HFFc6 (cell line): Measurements from ENCODE around the gene TECR. TPM values are rescaled to one million over a fixed set of nuclear protein-coding genes. Genes with fewer than 3 reads are reported as not detected.
A peak's percentile ranks its signal among the peaks of the same experiment; 100 is the strongest.

Source experiments
- DNase-seq: peaks from one replicate; pipeline ENCODE4 v3.0.0-alpha.2; 2018
- H3K27ac Mint-ChIP-seq: 2 replicates; pipeline ENCODE4 v1.8.0; 2020; ENCODE audit warnings: mild to moderate bottlenecking, mixed read lengths
- H3K27me3 Mint-ChIP-seq: 2 replicates; pipeline ENCODE4 v1.8.0; 2021; ENCODE audit warnings: mild to moderate bottlenecking, moderate library complexity, mixed read lengths; ENCODE audit not compliant: insufficient read depth
- H3K36me3 Mint-ChIP-seq: 2 replicates; pipeline ENCODE4 v1.8.0; 2021; ENCODE audit warnings: low read depth, mixed read lengths
- H3K4me1 Mint-ChIP-seq: 2 replicates; pipeline ENCODE4 v1.8.0; 2020; ENCODE audit warnings: low read depth, mixed read lengths
- H3K4me3 Mint-ChIP-seq: 2 replicates; pipeline ENCODE4 v1.8.0; 2020; ENCODE audit warnings: mild to moderate bottlenecking, moderate library complexity, mixed read lengths
- H3K9me3 Mint-ChIP-seq: 2 replicates; pipeline ENCODE4 v1.8.0; 2020; ENCODE audit warnings: mild to moderate bottlenecking, mixed read lengths
- CTCF ChIP-seq: fragments of 200-600 bp; sonication (generic); IDR thresholded peaks from 2 replicates; pipeline ENCODE4 v1.5.0; 2021; ENCODE audit warnings: antibody characterized with exemption, mild to moderate bottlenecking
- total RNA-seq, 6 experiments: library from RNA; stranded (reverse); fragmentation: NEBNext Ultra II Directional; extraction: Animal tissue kit (Norgen Biotek cat#: 25700); gene quantifications; 2 replicates in 1 of 6; 3 replicates in 5 of 6; pipeline ENCODE4 v1.2.3, GENCODE V29; 2021

Gene TECR
- total RNA-seq, 6 experiments from 2014 or later = 101 to 132 (median 118) TPM

- peak within 1 kb of the TSS; percentile 94 for H3K27ac Mint-ChIP-seq
- peaks cover 9% of the 10 kb centered on the region for H3K27me3 Mint-ChIP-seq
- DNase-seq = peak; percentile 70
These were observed 11.4 kb upstream of the TECR start, which contains the start of gene DNAJB1 for GRCh38 chr19:14517840-14518505. Gene DNAJB1, minus strand, starts transcription at chr19:14518397. Its CDS starts 48 bp downstream, at chr19:14518349.

GRCh38 chr19:14519245-14519859 is 10.0 kb upstream of the TECR start:
- no peak for TF ChIP-seq CTCF
- H3K27ac Mint-ChIP-seq = peak overlapping the region; percentile 83
- peaks cover 9% of the 10 kb centered on the region for H3K27me3 Mint-ChIP-seq

More at GRCh38 chr19:14517840-14518505, 11.4 kb upstream of the TECR start, which contains the start of gene DNAJB1:
- no peak for TF ChIP-seq CTCF
- peak within 1 kb of the TSS; percentile 98 for H3K4me3 Mint-ChIP-seq
- H3K9me3 Mint-ChIP-seq = peaks cover 7% of the 10 kb centered on the region; the same call in 1 of the 2 replicates
- peaks cover 47% of the 10 kb centered on the region for H3K4me1 Mint-ChIP-seq
- peaks cover 34% of the 10 kb centered on the region for H3K36me3 Mint-ChIP-seq

GRCh38 chr19:14519860-14520407 is 9.5 kb upstream of the TECR start:
- no peak for TF ChIP-seq CTCF
- Mint-ChIP-seq H3K27ac (peak overlapping the region; percentile 83), H3K36me3 (peaks cover 25% of the 10 kb centered on the region), H3K4me1 (peaks cover 42% of the 10 kb centered on the region), H3K27me3 (peaks cover 9% of the 10 kb centered on the region), H3K9me3 (peaks cover 7% of the 10 kb centered on the region; the same call in 1 of the 2 replicates), H3K4me3 (peak overlapping the region; percentile 37; the same call in 1 of the 2 replicates)
- peak; percentile 56 for DNase-seq

More at GRCh38 chr19:14519245-14519859, 10.0 kb upstream of the TECR start:
- Mint-ChIP-seq H3K4me1 (peaks cover 48% of the 10 kb centered on the region), H3K4me3 (peak overlapping the region; percentile 37), H3K9me3 (peaks cover 7% of the 10 kb centered on the region; the same call in 1 of the 2 replicates), H3K36me3 (peaks cover 31% of the 10 kb centered on the region)
- DNase-seq = no peak

- Mint-ChIP-seq H3K27ac (peak overlapping the region; percentile 83; the same call in 1 of the 2 replicates), H3K27me3 (peaks cover 9% of the 10 kb centered on the region), H3K9me3 (peaks cover 7% of the 10 kb centered on the region; the same call in 1 of the 2 replicates), H3K4me1 (peaks cover 36% of the 10 kb centered on the region), H3K4me3 (no peak overlapping the region), H3K36me3 (peaks cover 19% of the 10 kb centered on the region)
- no peak for TF ChIP-seq CTCF
- no peak for DNase-seq
These were observed 8.9 kb upstream of the TECR start for GRCh38 chr19:14520543-14520942.

GRCh38 chr19:14525729-14526128 is 3.7 kb upstream of the TECR start:
- Mint-ChIP-seq H3K4me3 (no peak overlapping the region), H3K27ac (no peak overlapping the region), H3K4me1 (peaks cover 31% of the 10 kb centered on the region), H3K27me3 (peaks cover 1% of the 10 kb centered on the region; the same call in 1 of the 2 replicates), H3K9me3 (no peaks in the 10 kb centered on the region), H3K36me3 (no peaks in the 10 kb centered on the region)
- DNase-seq = no peak
- TF ChIP-seq CTCF = no peak
